GM19193 (cell line): Measurements from ENCODE around the gene TEX10.

Experiments used
- POLR2A ChIP-seq: IDR thresholded peaks from 4 replicates; pipeline ENCODE4 v1.6.1; 2011; ENCODE audit not compliant: insufficient read depth, insufficient read length; ENCODE audit errors: extremely low read depth

The TEX10 gene

GRCh38 chr9:100352727-100353505, at the start of gene TEX10:
TSS of gene TEX10 (minus strand) at chr9:100352942. CDS start at chr9:100349363, 3,579 bp downstream.
- peak; percentile 87 for TF ChIP-seq POLR2A

- no peak for TF ChIP-seq POLR2A
Measured at GRCh38 chr9:100401042-100401441, 48.3 kb upstream of the TEX10 start.

- no peak for TF ChIP-seq POLR2A
Measured at GRCh38 chr9:100397529-100398266, 45.0 kb upstream of the TEX10 start.

- TF ChIP-seq POLR2A: no peak
Measured at GRCh38 chr9:100396769-100397168, 44.0 kb upstream of the TEX10 start.

- no peak for TF ChIP-seq POLR2A
Measured at GRCh38 chr9:100394816-100395215, 42.1 kb upstream of the TEX10 start.

GRCh38 chr9:100394032-100394695, 41.4 kb upstream of the TEX10 start:
- TF ChIP-seq POLR2A: no peak

GRCh38 chr9:100379862-100380261, 27.1 kb upstream of the TEX10 start:
- TF ChIP-seq POLR2A: no peak

GRCh38 chr9:100377015-100377414, 24.3 kb upstream of the TEX10 start:
- no peak for TF ChIP-seq POLR2A

- TF ChIP-seq POLR2A: no peak
Measured at GRCh38 chr9:100375658-100376057, 22.9 kb upstream of the TEX10 start.

- no peak for TF ChIP-seq POLR2A
Measured at GRCh38 chr9:100372648-100373047, 19.9 kb upstream of the TEX10 start.

- no peak for TF ChIP-seq POLR2A
Measured at GRCh38 chr9:100370064-100370723, 17.5 kb upstream of the TEX10 start.

- no peak for TF ChIP-seq POLR2A
Measured at GRCh38 chr9:100368672-100369071, 15.9 kb upstream of the TEX10 start.

GRCh38 chr9:100366121-100366520, 13.4 kb upstream of the TEX10 start:
- no peak for TF ChIP-seq POLR2A

- no peak for TF ChIP-seq POLR2A
Measured at GRCh38 chr9:100364013-100364412, 11.3 kb upstream of the TEX10 start.

- TF ChIP-seq POLR2A: no peak
Measured at GRCh38 chr9:100359057-100359456, 6.3 kb upstream of the TEX10 start.
